H1 (cell line): ENCODE results near the gene TRIM46. TPM values are rescaled to one million over a fixed set of nuclear protein-coding genes. Genes with fewer than 3 reads are reported as not detected.

Experiments used
- CTCF ChIA-PET: fragments of 300-600 bp; sonication (Branson Sonifier 250); formaldehyde crosslinking; loops from one replicate; lab custom pipeline; 2021; ENCODE audit not compliant: partially characterized antibody; lab: Charles Lee
- POLR2A ChIA-PET: fragments of 300-600 bp; sonication (Branson Sonifier 250); formaldehyde crosslinking; loops from one replicate; lab custom pipeline; 2021; ENCODE audit warnings: inconsistent platforms; ENCODE audit not compliant: partially characterized antibody; lab: Charles Lee
- DNase-seq, 2 experiments: peaks; one replicate each; pipeline versions ENCODE4 v3.0.0 to v3.0.0-alpha.2; 2010 to 2022; ENCODE audit warnings: low spot score in 2 of 2, low read depth in 1 of 2, mixed read lengths in 1 of 2
- FAIRE-seq: peaks from 2 replicates; lab custom pipeline; 2011; peaks lifted over from hg19 to GRCh38; lab: Jason Lieb, UNC
- H2AFZ ChIP-seq: 2 replicates; pipeline ENCODE4 v1.8.1; 2012; ENCODE audit warnings: low read length, inconsistent platforms
- H2AK5ac ChIP-seq: 2 replicates; pipeline ENCODE4 v1.6.1; 2013; ENCODE audit warnings: low read depth, low read length
- H2BK120ac ChIP-seq: replicated peaks from 2 replicates; pipeline ENCODE3; 2013; ENCODE audit warnings: low read depth, low read length, inconsistent platforms
- H2BK12ac ChIP-seq: 2 replicates; pipeline ENCODE4 v1.6.1; 2013; ENCODE audit warnings: low read depth, low read length
- H2BK15ac ChIP-seq: 2 replicates; pipeline ENCODE4 v1.6.1; 2013; ENCODE audit warnings: low read length
- H2BK20ac ChIP-seq: 2 replicates; pipeline ENCODE4 v1.6.1; 2013; ENCODE audit warnings: low read length
- H2BK5ac ChIP-seq: 2 replicates; pipeline ENCODE4 v1.6.1; 2013; ENCODE audit warnings: low read depth, low read length
- H3K14ac ChIP-seq: 2 replicates; pipeline ENCODE4 v1.6.1; 2013; ENCODE audit warnings: inconsistent platforms; ENCODE audit not compliant: insufficient read length
- H3K18ac ChIP-seq: 2 replicates; pipeline ENCODE4 v1.6.1; 2013; ENCODE audit warnings: low read length; ENCODE audit errors: extremely low read depth
- H3K23ac ChIP-seq: 2 replicates; pipeline ENCODE4 v1.6.1; 2013; ENCODE audit warnings: inconsistent platforms; ENCODE audit not compliant: insufficient read length
- H3K23me2 ChIP-seq: 2 replicates; pipeline ENCODE4 v1.6.1; 2013; ENCODE audit warnings: low read depth, low read length
- H3K27ac ChIP-seq: 2 replicates; pipeline ENCODE4 v1.6.1; 2011; ENCODE audit warnings: low read depth, low read length, inconsistent platforms
- H3K27me3 ChIP-seq, 4 experiments: replicated peaks in 1 of 4; 1 replicate in 1 of 4; 2 replicates in 3 of 4; pipeline versions ENCODE4 v1.6.1 to v1.8.1; 2011 to 2013; ENCODE audit warnings: low read length in 3 of 4, mild to moderate bottlenecking in 3 of 4, inconsistent platforms in 2 of 4, mixed read lengths in 2 of 4, moderate library complexity in 1 of 4; ENCODE audit not compliant: control insufficient read depth in 3 of 4, insufficient read depth in 3 of 4; ENCODE audit errors: extremely low read depth in 1 of 4
- H3K36me3 ChIP-seq, 4 experiments: 2 replicates each; pipeline versions ENCODE4 v1.6.1 to v1.8.1; 2011 to 2013; ENCODE audit warnings: mild to moderate bottlenecking in 4 of 4, low read length in 3 of 4, moderate library complexity in 2 of 4, control low read depth in 1 of 4, inconsistent platforms in 1 of 4; ENCODE audit not compliant: insufficient read depth in 4 of 4, control insufficient read depth in 2 of 4
- H3K4ac ChIP-seq: replicated peaks from 2 replicates; pipeline ENCODE3; 2013; ENCODE audit warnings: low read length, low read depth, mixed read lengths, inconsistent platforms; ENCODE audit not compliant: insufficient read length
- H3K4me1 ChIP-seq, 4 experiments: replicated peaks in 1 of 4; 1 replicate in 1 of 4; 2 replicates in 3 of 4; pipeline versions ENCODE4 v1.6.1 to v1.8.1; 2011 to 2013; ENCODE audit warnings: low read length in 3 of 4, inconsistent platforms in 2 of 4, mixed read lengths in 1 of 4; ENCODE audit not compliant: insufficient read depth in 4 of 4, control insufficient read depth in 3 of 4
- H3K4me2 ChIP-seq, 2 experiments: 2 replicates each; pipeline versions ENCODE4 v1.6.1 to v1.8.1; 2011 to 2013; ENCODE audit warnings: low read depth in 2 of 2, low read length in 2 of 2, control low read depth in 1 of 2, inconsistent platforms in 1 of 2, mild to moderate bottlenecking in 1 of 2; ENCODE audit not compliant: insufficient read depth in 1 of 2
- H3K4me3 ChIP-seq, 4 experiments: fragments of 200-600, 300-600 bp in 1 of 4; sonication (generic), shearing (Covaris generic), sonication (Bioruptor Twin) in 1 of 4; 2 replicates each; pipeline versions ENCODE4 v1.5.1 to v1.8.1; 2011 to 2016; ENCODE audit warnings: low read length in 4 of 4, low read depth in 3 of 4, control low read depth in 2 of 4, inconsistent platforms in 2 of 4, mild to moderate bottlenecking in 2 of 4, mixed read lengths in 1 of 4, moderate library complexity in 1 of 4; ENCODE audit not compliant: insufficient read depth in 2 of 4; ENCODE audit errors: extremely low read depth in 1 of 4
- H3K56ac ChIP-seq: replicated peaks from 2 replicates; pipeline ENCODE3; 2013; ENCODE audit warnings: low read depth, mild to moderate bottlenecking, mixed read lengths, low read length, inconsistent platforms; ENCODE audit not compliant: insufficient read length
- H3K79me1 ChIP-seq: 2 replicates; pipeline ENCODE4 v1.6.1; 2013; ENCODE audit warnings: low read depth, low read length, control low read depth
- H3K79me2 ChIP-seq, 2 experiments: 2 replicates each; pipeline versions ENCODE4 v1.6.1 to v1.8.1; 2012 to 2013; ENCODE audit warnings: low read length in 2 of 2, mild to moderate bottlenecking in 2 of 2, inconsistent platforms in 1 of 2; ENCODE audit not compliant: insufficient read depth in 2 of 2, control insufficient read depth in 1 of 2
- H3K9ac ChIP-seq, 4 experiments: replicated peaks in 1 of 4; 1 replicate in 1 of 4; 2 replicates in 3 of 4; pipeline versions ENCODE4 v1.6.1 to v1.8.1; 2011 to 2013; ENCODE audit warnings: low read depth in 3 of 4, low read length in 3 of 4, control low read depth in 2 of 4, mild to moderate bottlenecking in 2 of 4, moderate library complexity in 2 of 4, inconsistent platforms in 1 of 4; ENCODE audit errors: extremely low read depth in 1 of 4
- H3K9me3 ChIP-seq, 2 experiments: 2 replicates each; pipeline versions ENCODE4 v1.6.1 to v1.8.1; 2012 to 2013; ENCODE audit warnings: mild to moderate bottlenecking in 2 of 2, moderate library complexity in 2 of 2, control low read depth in 1 of 2, inconsistent platforms in 1 of 2, low read depth in 1 of 2, low read length in 1 of 2, mixed read lengths in 1 of 2; ENCODE audit not compliant: insufficient read depth in 2 of 2
- H4K20me1 ChIP-seq, 2 experiments: replicated peaks in 1 of 2; 2 replicates each; pipeline versions ENCODE3 to v1.8.1; 2011 to 2013; ENCODE audit warnings: inconsistent platforms in 2 of 2, low read length in 2 of 2, mild to moderate bottlenecking in 1 of 2; ENCODE audit not compliant: insufficient read depth in 2 of 2, control insufficient read depth in 1 of 2
- H4K5ac ChIP-seq: 2 replicates; pipeline ENCODE4 v1.6.1; 2013; ENCODE audit warnings: low read length, low read depth, mixed read lengths, inconsistent platforms; ENCODE audit not compliant: insufficient read length
- H4K8ac ChIP-seq: 2 replicates; pipeline ENCODE4 v1.8.0; 2013; ENCODE audit warnings: mild to moderate bottlenecking, moderate library complexity, low read length, inconsistent platforms; ENCODE audit not compliant: insufficient read depth; ENCODE audit errors: extremely low read depth
- H4K91ac ChIP-seq: replicated peaks from 2 replicates; pipeline ENCODE3; 2013; ENCODE audit warnings: low read length, mixed read lengths, inconsistent platforms; ENCODE audit not compliant: insufficient read length
- BCL11A ChIP-seq, 2 experiments: IDR thresholded peaks; one replicate each; pipeline ENCODE4 v1.6.1; 2011; ENCODE audit warnings: low read depth in 2 of 2, low read length in 2 of 2, mild to moderate bottlenecking in 2 of 2
- BRCA1 ChIP-seq: IDR thresholded peaks from 2 replicates; pipeline ENCODE4 v1.6.1; 2012; ENCODE audit warnings: low read depth, low read length, improper control_type of control experiment
- CHD1 ChIP-seq: IDR thresholded peaks from 2 replicates; pipeline ENCODE4 v1.6.1; 2012; ENCODE audit warnings: low read depth, low read length, improper control_type of control experiment
- HDAC6 ChIP-seq: IDR thresholded peaks from one replicate; pipeline ENCODE4 v1.7.1; 2012; ENCODE audit warnings: low read depth, mild to moderate bottlenecking, inconsistent platforms, low read length, moderate library complexity
- JUN ChIP-seq: IDR thresholded peaks from 2 replicates; pipeline ENCODE4 v1.6.1; 2011; ENCODE audit warnings: low read depth, mild to moderate bottlenecking, improper control_type of control experiment, low read length
- JUND ChIP-seq: IDR thresholded peaks from 2 replicates; pipeline ENCODE4 v1.6.1; 2011; ENCODE audit warnings: mild to moderate bottlenecking, improper control_type of control experiment, low read length
- MAFK ChIP-seq: IDR thresholded peaks from 2 replicates; pipeline ENCODE4 v1.6.1; 2012; ENCODE audit warnings: low read depth, mild to moderate bottlenecking, improper control_type of control experiment, low read length
- PHF8 ChIP-seq: fragments of 200-600 bp; sonication (generic); conservative IDR thresholded peaks from 2 replicates; pipeline ENCODE4 v1.7.1; 2012; ENCODE audit warnings: low read depth, mild to moderate bottlenecking, inconsistent platforms, low read length, moderate library complexity
- POLR2A ChIP-seq, 2 experiments: IDR thresholded peaks; 1 replicate in 1 of 2; 2 replicates in 1 of 2; pipeline ENCODE4 v1.6.1; 2011; ENCODE audit warnings: low read depth in 2 of 2, low read length in 2 of 2, mild to moderate bottlenecking in 2 of 2; ENCODE audit errors: control extremely low read depth in 1 of 2
- POU5F1 ChIP-seq: IDR thresholded peaks from 2 replicates; pipeline ENCODE4 v1.6.1; 2011; ENCODE audit warnings: low read depth, mild to moderate bottlenecking, low read length, moderate library complexity
- RAD21 ChIP-seq, 2 experiments: IDR thresholded peaks in 1 of 2; conservative IDR thresholded peaks in 1 of 2; 2 replicates each; pipeline ENCODE4 v1.6.1; 2011; ENCODE audit warnings: low read depth in 2 of 2, low read length in 2 of 2, improper control_type of control experiment in 1 of 2, inconsistent platforms in 1 of 2, mild to moderate bottlenecking in 1 of 2, moderate library complexity in 1 of 2
- RBBP5 ChIP-seq: IDR thresholded peaks from 2 replicates; pipeline ENCODE4 v1.7.1; 2012; ENCODE audit warnings: low read depth, mild to moderate bottlenecking, inconsistent platforms, low read length, moderate library complexity, borderline replicate concordance
- SP4 ChIP-seq: IDR thresholded peaks from 2 replicates; pipeline ENCODE4 v1.6.1; 2012; ENCODE audit warnings: low read length, inconsistent platforms
- SUZ12 ChIP-seq: fragments of 200-600 bp; sonication (generic); IDR thresholded peaks from 2 replicates; pipeline ENCODE4 v1.6.1; 2012; ENCODE audit warnings: mild to moderate bottlenecking, inconsistent platforms, low read length, moderate library complexity, mixed read lengths
- WGBS, 2 experiments: shearing (Covaris generic) in 1 of 2; methylation state at CpG; one replicate each; pipeline versions ENCODE4 v1.1.6 to v1.1.7; 2013 to 2015; ENCODE audit warnings: low lambda C conversion rate in 2 of 2, mixed read lengths in 2 of 2, inconsistent platforms in 1 of 2, low coverage in 1 of 2, missing lambda C conversion rate in 1 of 2; ENCODE audit not compliant: insufficient replicate concordance in 2 of 2, insufficient coverage in 1 of 2, insufficient read length in 1 of 2; ENCODE audit errors: extremely low coverage in 1 of 2, missing lambda C conversion rate in 1 of 2; 5-methylcytosine and 5-hydroxymethylcytosine counted together
- polyA plus RNA-seq, 7 experiments: library from polyadenylated mRNA; depleted of rRNA in 3 of 7; stranded (reverse) in 5 of 7; unstranded in 2 of 7; fragments of >200 nt in 5 of 7; fragments of 200-250 nt in 2 of 7; gene quantifications; 1 replicate in 5 of 7; 2 replicates in 1 of 7; 4 replicates in 1 of 7; pipeline versions ENCODE4 v1.2.1 to v1.2.3, GENCODE V29; 2011 to 2013; ENCODE audit warnings: missing spikeins in 2 of 7, mixed read lengths in 2 of 7
- total RNA-seq: library from RNA; stranded (reverse); fragmentation: NEBNext Ultra II Directional; extraction: Animal tissue kit (Norgen Biotek cat#: 25700); gene quantifications from 2 replicates; pipeline ENCODE4 v1.2.1, GENCODE V29; 2021

The TRIM46 gene
- total and polyA plus RNA-seq, 2 of the 8 experiments (the other 6 are each of a cell fraction or from before 2014, with no cell fraction given): 15.5 to 21.6 TPM

GRCh38 chr1:155181371-155182051 lies 7.9 kb downstream of the TRIM46 start:
- Histone ChIP-seq H3K18ac (no peak overlapping the region), H3K23me2 (no peaks in the 10 kb centered on the region; the same call in 1 of the 2 replicates), H2BK5ac (no peak overlapping the region), H2BK20ac (no peak overlapping the region), H3K79me2 (no peaks in the 10 kb centered on the region), H3K9me3 (no peaks in the 10 kb centered on the region), H4K91ac (no peak overlapping the region), H3K27ac (no peak overlapping the region), H3K27me3 (no peaks in the 10 kb centered on the region), H2AFZ (no peak overlapping the region), H2BK12ac (no peak overlapping the region), H3K14ac (no peak overlapping the region), H4K8ac (no peak overlapping the region; the same call in none of the 2 replicates), H3K56ac (no peak overlapping the region), H3K4me3 (no peak overlapping the region), H3K23ac (no peak overlapping the region), H4K5ac (no peak overlapping the region), H4K20me1 (peaks cover 5 to 7% of the 10 kb centered on the region in 2 experiments), H3K36me3 (peaks cover 15 to 49% (median 36%) of the 10 kb centered on the region in 4 experiments), H3K4me1 (peaks cover 2 to 9% (median 6%) of the 10 kb centered on the region in 4 experiments), H2BK120ac (no peak overlapping the region), H3K9ac (no peak overlapping the region), H3K4me2 (no peak overlapping the region), H2AK5ac (no peak overlapping the region), H3K79me1 (no peaks in the 10 kb centered on the region), H2BK15ac (no peak overlapping the region), H3K4ac (no peak overlapping the region)
- no peak for FAIRE-seq
- WGBS, 2 experiments: 97% methylated on average over 17 of the region's 18 CpGs; no CpG with 5 or more reads in 1 of the 2 experiments
- POLR2A ChIA-PET: interaction anchor here (20.5 kb wide), 1 partner anchor 20 kb away, joined by 512 read pairs; the partner anchor contains the start of genes MTX1 and THBS3
- CTCF ChIA-PET: interaction anchor here (7.9 kb wide), 1 partner anchor 12 kb away, joined by 107 read pairs; no protein-coding TSS in a partner anchor
- no peak for DNase-seq
- TF ChIP-seq SP4 (no peak), BRCA1 (no peak), RAD21 (IDR thresholded peaks at IDR 0.05 in 1 of 2, conservative IDR thresholded peaks at IDR 0.05 in 1 of 2; ENCODE audit: low read depth in 2 of 2, low read length in 2 of 2) (no peak), RBBP5 (no peak), JUN (no peak), POU5F1 (no peak), BCL11A (IDR thresholded peaks at IDR 0.05; ENCODE audit: low read depth in 2 of 2, low read length in 2 of 2) (no peak), PHF8 (no peak), JUND (no peak), CHD1 (no peak), SUZ12 (no peak), POLR2A (IDR thresholded peaks at IDR 0.05; ENCODE audit: control extremely low read depth in 1 of 2, low read depth in 2 of 2, low read length in 2 of 2) (no peak), HDAC6 (no peak), MAFK (no peak)
